ENCODE data around the gene RXRG.

GRCh38 chr1:165474196-165474595 lies 29.3 kb upstream of the RXRG start:
- TF ChIP-seq CTCF (optimal IDR thresholded peaks at IDR 0.05 in 1 of 3, IDR thresholded peaks at IDR 0.05 in 1 of 3, conservative IDR thresholded peaks at IDR 0.05 in 1 of 3; ENCODE audit: extremely low read depth in 1 of 3, insufficient read depth in 2 of 3, low read length in 3 of 3) (no peak), EZH2 (IDR thresholded peaks at IDR 0.05; ENCODE audit: low read length) (no peak)
